Activated B cell treated with CpG ODN at 0.5 μM for 24 hours (primary cell): ENCODE data around the gene IGF1. TPM values are rescaled to one million over a fixed set of nuclear protein-coding genes. Genes with fewer than 3 reads are reported as not detected.

Experiments used
- ATAC-seq: fragments of 200-7000 bp; cut with Tn5 transposase; one replicate; pipeline ENCODE4 v1.10.0; 2021; ENCODE audit warnings: low read depth, mild to moderate bottlenecking, moderate library complexity
- CTCF ChIA-PET: fragments of 350-600 bp; sonication (Branson Sonifier 250); formaldehyde crosslinking; loops from one replicate; lab custom pipeline; 2021; ENCODE audit warnings: antibody characterized with exemption; lab: Charles Lee
- POLR2A ChIA-PET: fragments of 350-600 bp; sonication (Branson Sonifier 250); formaldehyde crosslinking; loops from one replicate; lab custom pipeline; 2021; ENCODE audit warnings: antibody characterized with exemption; lab: Charles Lee
- DNase-seq: peaks from one replicate; pipeline ENCODE4 v3.0.0; 2022
- H3K27ac Mint-ChIP-seq: one replicate; pipeline ENCODE4 v1.8.0; 2020; ENCODE audit warnings: mixed read lengths
- H3K27me3 Mint-ChIP-seq: one replicate; pipeline ENCODE4 v1.8.0; 2021; ENCODE audit warnings: mixed read lengths
- H3K36me3 Mint-ChIP-seq: one replicate; pipeline ENCODE4 v1.8.0; 2021; ENCODE audit warnings: low read depth, mixed read lengths
- H3K4me1 Mint-ChIP-seq: one replicate; pipeline ENCODE4 v1.8.0; 2021; ENCODE audit warnings: mixed read lengths
- H3K4me3 Mint-ChIP-seq: one replicate; pipeline ENCODE4 v1.8.0; 2020; ENCODE audit warnings: mild to moderate bottlenecking, mixed read lengths
- H3K9me3 Mint-ChIP-seq: one replicate; pipeline ENCODE4 v1.8.0; 2020; ENCODE audit warnings: mixed read lengths
- CTCF ChIP-seq: fragments of 200-600 bp; IDR thresholded peaks from one replicate; pipeline ENCODE4 v1.8.0; 2022; ENCODE audit warnings: antibody characterized with exemption, mild to moderate bottlenecking
- intact Hi-C: fragments of 100-400 bp; cut with micrococcal nuclease; formaldehyde crosslinking; loops from one replicate; pipeline ENCODE4 v1.15.1; 2024
- total RNA-seq: library from RNA; stranded (reverse); gene quantifications from 2 replicates; pipeline ENCODE4 v1.2.3, GENCODE V29; 2022

The IGF1 gene
- total RNA-seq, 1 donor from 2014 or later: not detected

- peaks cover 5% of the 10 kb centered on the region for H3K27me3 Mint-ChIP-seq
- ATAC-seq: peak; percentile 54
- H3K27ac Mint-ChIP-seq: no peak overlapping the region
These were observed 22.8 kb upstream of the IGF1 start for GRCh38 chr12:102503056-102503681.

GRCh38 chr12:102501773-102502172, 21.4 kb upstream of the IGF1 start:
- H3K9me3 Mint-ChIP-seq: no peaks in the 10 kb centered on the region
- H3K4me3 Mint-ChIP-seq: no peak overlapping the region
- DNase-seq (no peak), ATAC-seq (no peak)
- intact Hi-C loops: no loop called here
- ChIA-PET CTCF (no interaction called here), POLR2A (no interaction called here)
- no peak for TF ChIP-seq CTCF
- peaks cover 8% of the 10 kb centered on the region for H3K4me1 Mint-ChIP-seq
- H3K36me3 Mint-ChIP-seq: no peaks in the 10 kb centered on the region
- H3K27me3 Mint-ChIP-seq: peaks cover 4% of the 10 kb centered on the region
- H3K27ac Mint-ChIP-seq: no peak overlapping the region

More at GRCh38 chr12:102503056-102503681, 22.8 kb upstream of the IGF1 start:
- peaks cover 8% of the 10 kb centered on the region for H3K4me1 Mint-ChIP-seq
- no peaks in the 10 kb centered on the region for H3K9me3 Mint-ChIP-seq
- CTCF ChIA-PET: no interaction called here
- no peak for TF ChIP-seq CTCF
- DNase-seq: no peak
- POLR2A ChIA-PET: no interaction called here
- no peak overlapping the region for H3K4me3 Mint-ChIP-seq
- intact Hi-C loops: no loop called here
- no peaks in the 10 kb centered on the region for H3K36me3 Mint-ChIP-seq

GRCh38 chr12:102498471-102498870, 18.1 kb upstream of the IGF1 start:
- Mint-ChIP-seq H3K27me3 (peaks cover 16% of the 10 kb centered on the region), H3K27ac (no peak overlapping the region), H3K9me3 (peaks cover 4% of the 10 kb centered on the region), H3K4me1 (peaks cover 4% of the 10 kb centered on the region), H3K36me3 (no peaks in the 10 kb centered on the region), H3K4me3 (no peak overlapping the region)
- CTCF ChIA-PET: no interaction called here
- intact Hi-C loops: no loop called here
- POLR2A ChIA-PET: no interaction called here
- DNase-seq (no peak), ATAC-seq (no peak)
- TF ChIP-seq CTCF: no peak

GRCh38 chr12:102497743-102498142, 17.4 kb upstream of the IGF1 start:
- Mint-ChIP-seq H3K27me3 (peaks cover 16% of the 10 kb centered on the region), H3K4me1 (no peaks in the 10 kb centered on the region), H3K27ac (no peak overlapping the region), H3K36me3 (no peaks in the 10 kb centered on the region), H3K4me3 (no peak overlapping the region), H3K9me3 (peaks cover 4% of the 10 kb centered on the region)
- ChIA-PET POLR2A (no interaction called here), CTCF (no interaction called here)
- ATAC-seq: no peak
- no peak for DNase-seq
- intact Hi-C loops: no loop called here
- no peak for TF ChIP-seq CTCF

- DNase-seq: no peak
- Mint-ChIP-seq H3K27ac (no peak overlapping the region), H3K36me3 (no peaks in the 10 kb centered on the region), H3K4me3 (no peak overlapping the region), H3K27me3 (peaks cover 19% of the 10 kb centered on the region), H3K4me1 (no peaks in the 10 kb centered on the region), H3K9me3 (peaks cover 4% of the 10 kb centered on the region)
- ChIA-PET CTCF (no interaction called here), POLR2A (no interaction called here)
- ATAC-seq: no peak
- no peak for TF ChIP-seq CTCF
- intact Hi-C loops: no loop called here
These were observed 16.2 kb upstream of the IGF1 start for GRCh38 chr12:102496591-102496990.
